Mesothelial cell of epicardium (in vitro differentiated cells): ENCODE data around the gene TP53AIP1. TPM values are rescaled to one million over a fixed set of nuclear protein-coding genes. Genes with fewer than 3 reads are reported as not detected.

Experiments
- DNase-seq, 2 experiments: peaks; one replicate each; pipeline ENCODE4 v3.0.0; 2021; ENCODE audit warnings: low spot score in 2 of 2; ENCODE audit not compliant: unreplicated experiment in 2 of 2
- H3K27ac Mint-ChIP-seq: 2 replicates; pipeline ENCODE4 v1.8.0; 2021; ENCODE audit warnings: mixed read lengths
- H3K27me3 Mint-ChIP-seq: 2 replicates; pipeline ENCODE4 v1.8.0; 2021; ENCODE audit warnings: low read depth, mixed read lengths
- H3K36me3 Mint-ChIP-seq: 2 replicates; pipeline ENCODE4 v1.8.0; 2021; ENCODE audit warnings: mixed read lengths
- H3K4me1 Mint-ChIP-seq: 2 replicates; pipeline ENCODE4 v1.8.0; 2021; ENCODE audit warnings: mixed read lengths
- H3K4me3 Mint-ChIP-seq: 2 replicates; pipeline ENCODE4 v1.8.0; 2021; ENCODE audit warnings: mild to moderate bottlenecking, moderate library complexity, mixed read lengths
- H3K9me3 Mint-ChIP-seq: 2 replicates; pipeline ENCODE4 v1.8.0; 2021; ENCODE audit warnings: mixed read lengths
- CTCF ChIP-seq: fragments of 200-600 bp; sonication (generic); IDR thresholded peaks from one replicate; pipeline ENCODE4 v1.5.0; 2021; ENCODE audit warnings: antibody characterized with exemption; ENCODE audit not compliant: unreplicated experiment
- total RNA-seq: library from RNA; stranded (reverse); gene quantifications from 3 replicates; pipeline ENCODE4 v1.2.1, GENCODE V29; 2021

Gene TP53AIP1
- total RNA-seq, 1 donor from 2014 or later: 0.45 TPM

GRCh38 chr11:128897826-128898225 is 44.8 kb downstream of the TP53AIP1 start:
- no peak overlapping the region for H3K27ac Mint-ChIP-seq
- H3K36me3 Mint-ChIP-seq: no peaks in the 10 kb centered on the region
- H3K4me1 Mint-ChIP-seq: peaks cover 16% of the 10 kb centered on the region
- no peak for DNase-seq
- no peak for TF ChIP-seq CTCF
- peaks cover 42% of the 10 kb centered on the region for H3K27me3 Mint-ChIP-seq
- H3K9me3 Mint-ChIP-seq: no peaks in the 10 kb centered on the region
- H3K4me3 Mint-ChIP-seq: no peak overlapping the region

GRCh38 chr11:128896356-128896755 is 46.3 kb downstream of the TP53AIP1 start:
- H3K4me3 Mint-ChIP-seq: no peak overlapping the region
- H3K4me1 Mint-ChIP-seq: peaks cover 21% of the 10 kb centered on the region
- H3K9me3 Mint-ChIP-seq: no peaks in the 10 kb centered on the region
- H3K27me3 Mint-ChIP-seq: peaks cover 41% of the 10 kb centered on the region
- no peak overlapping the region for H3K27ac Mint-ChIP-seq
- H3K36me3 Mint-ChIP-seq: no peaks in the 10 kb centered on the region
- DNase-seq: no peak
- no peak for TF ChIP-seq CTCF

GRCh38 chr11:128895526-128895925 is 47.1 kb downstream of the TP53AIP1 start:
- no peaks in the 10 kb centered on the region for H3K9me3 Mint-ChIP-seq
- H3K27me3 Mint-ChIP-seq: peaks cover 39% of the 10 kb centered on the region

GRCh38 chr11:128894685-128895084 is 48.0 kb downstream of the TP53AIP1 start:
- no peak overlapping the region for H3K27ac Mint-ChIP-seq
- no peaks in the 10 kb centered on the region for H3K36me3 Mint-ChIP-seq
- no peak overlapping the region for H3K4me3 Mint-ChIP-seq
- no peak for DNase-seq
- H3K27me3 Mint-ChIP-seq: peaks cover 39% of the 10 kb centered on the region
- TF ChIP-seq CTCF: no peak
- H3K4me1 Mint-ChIP-seq: peaks cover 24% of the 10 kb centered on the region
- no peaks in the 10 kb centered on the region for H3K9me3 Mint-ChIP-seq

More at GRCh38 chr11:128895526-128895925, 47.1 kb downstream of the TP53AIP1 start:
- no peak for DNase-seq
- H3K27ac Mint-ChIP-seq: no peak overlapping the region
- TF ChIP-seq CTCF: no peak
- no peaks in the 10 kb centered on the region for H3K36me3 Mint-ChIP-seq
- peaks cover 24% of the 10 kb centered on the region for H3K4me1 Mint-ChIP-seq
- H3K4me3 Mint-ChIP-seq: no peak overlapping the region

- H3K9me3 Mint-ChIP-seq: no peaks in the 10 kb centered on the region
- peaks cover 41% of the 10 kb centered on the region for H3K27me3 Mint-ChIP-seq
- TF ChIP-seq CTCF: no peak
- no peaks in the 10 kb centered on the region for H3K36me3 Mint-ChIP-seq
- no peak for DNase-seq
- H3K4me1 Mint-ChIP-seq: peaks cover 27% of the 10 kb centered on the region
- H3K4me3 Mint-ChIP-seq: no peak overlapping the region
- no peak overlapping the region for H3K27ac Mint-ChIP-seq
These were observed 48.4 kb downstream of the TP53AIP1 start for GRCh38 chr11:128894286-128894681.
